HG03064 (cell line): ENCODE results near the gene RPTOR.

ENCODE experiments used
- ATAC-seq: cut with Tn5 transposase; IDR thresholded peaks from one replicate; pipeline ENCODE4 v1.9.1; 2021; ENCODE audit warnings: low read depth; ENCODE audit not compliant: unreplicated experiment

The RPTOR gene

DNA sequence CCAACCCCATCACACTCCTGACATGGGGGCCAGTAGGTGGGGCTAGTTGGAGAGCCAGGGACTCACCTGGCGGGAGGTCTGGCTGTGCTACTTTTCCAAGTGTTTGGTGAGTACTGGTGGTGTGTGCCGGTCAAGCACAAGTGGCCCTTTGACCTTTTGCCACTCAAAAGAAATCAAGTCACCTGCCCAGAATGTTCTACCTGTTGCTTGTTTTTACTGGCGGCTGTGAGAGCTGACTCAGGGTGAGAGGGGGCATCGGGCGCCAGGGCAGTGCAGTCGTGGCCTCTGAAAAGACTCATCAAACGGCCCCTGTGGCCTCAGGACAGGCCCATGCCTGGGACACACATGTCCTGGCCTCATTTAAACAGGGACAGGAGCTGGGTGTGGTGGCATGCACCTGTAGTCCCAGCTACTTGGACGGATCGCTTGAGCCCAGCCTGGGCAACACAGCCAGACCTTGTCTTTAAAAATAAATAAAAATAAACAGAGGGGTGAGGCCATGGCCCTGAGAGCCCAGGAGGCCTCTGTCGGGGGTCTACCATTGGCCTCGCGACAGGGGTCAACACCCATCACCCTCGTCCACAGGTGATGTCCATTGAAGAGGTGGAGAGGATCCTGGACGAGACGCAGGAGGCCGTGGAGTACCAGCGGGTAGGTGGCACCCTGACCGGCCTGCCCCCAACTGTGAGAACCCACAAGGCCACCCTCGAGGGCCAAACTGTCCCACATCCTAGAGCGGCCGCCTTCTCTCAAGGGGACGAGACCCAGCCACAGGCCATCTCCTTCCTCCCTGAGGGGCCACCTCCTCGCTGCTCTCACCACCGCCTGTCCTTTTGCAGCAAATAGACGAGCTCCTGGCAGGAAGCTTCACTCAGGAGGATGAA, 452.0 kb downstream of the RPTOR start:
- ATAC-seq = no peak

DNA sequence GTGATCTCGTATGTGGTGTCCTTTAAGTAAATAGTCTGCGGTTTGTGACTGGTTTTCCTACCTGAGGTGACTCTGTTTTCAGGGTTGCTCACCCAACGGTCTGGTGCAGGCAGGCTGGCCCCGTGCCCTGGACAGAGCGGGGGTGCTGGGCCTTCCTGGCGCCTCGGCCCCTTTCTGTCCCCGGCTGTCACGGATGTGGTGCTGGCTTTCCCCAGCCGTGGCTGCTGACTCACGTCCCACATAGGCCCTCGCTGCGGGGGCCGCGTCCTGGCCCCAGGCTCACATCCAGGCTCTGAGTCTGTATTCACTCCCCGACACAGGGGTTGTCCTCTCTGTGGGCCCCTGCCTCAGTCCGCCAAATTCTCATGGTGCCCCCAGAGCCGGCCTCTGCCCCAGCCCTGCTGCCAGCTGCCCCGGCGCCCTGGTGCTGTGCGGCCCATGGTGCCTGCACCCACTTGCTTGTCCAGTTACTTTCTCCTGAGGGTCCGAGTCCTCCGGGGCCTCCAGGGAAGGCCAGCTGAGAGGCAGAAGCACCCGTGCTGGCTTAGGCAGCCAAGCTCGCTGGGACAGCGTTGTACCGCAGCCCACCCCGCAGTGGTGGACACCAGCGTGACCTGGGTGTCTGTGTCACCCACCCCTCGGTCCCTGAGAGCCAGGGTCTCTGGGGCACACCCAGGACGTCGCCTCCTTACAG, 452.9 kb downstream of the RPTOR start:
- ATAC-seq = no peak

DNA sequence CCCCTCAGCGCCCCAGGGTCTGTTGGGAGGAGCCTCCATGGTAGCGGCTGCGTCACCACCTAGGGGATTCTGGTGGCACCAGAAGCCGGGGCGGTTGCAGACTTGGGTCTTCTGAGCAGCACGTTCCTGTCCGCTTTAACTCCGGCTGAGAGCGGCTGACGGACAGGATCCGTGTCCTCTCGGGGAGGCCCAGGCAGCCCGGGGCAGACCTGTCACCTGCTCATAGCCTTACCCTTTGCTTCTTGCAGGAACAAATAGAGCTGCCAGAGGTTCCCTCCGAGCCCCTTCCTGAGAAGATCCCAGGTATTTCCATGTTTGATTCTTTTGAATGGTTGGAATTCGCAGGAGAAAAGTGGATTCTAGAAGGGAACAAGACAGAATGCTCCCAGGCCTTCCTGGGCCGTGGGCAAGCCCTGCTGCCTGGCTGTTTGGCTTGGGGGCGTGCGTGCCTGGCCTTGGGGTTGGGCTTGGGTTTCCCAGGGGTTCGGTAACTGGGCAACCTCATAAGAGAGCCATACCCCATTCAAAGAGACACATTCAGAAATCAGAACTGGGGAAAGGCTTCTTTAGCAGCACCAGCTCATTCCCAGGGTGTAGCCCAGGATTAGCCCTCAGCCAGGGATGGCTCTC, 453.6 kb downstream of the RPTOR start:
- no peak for ATAC-seq

DNA sequence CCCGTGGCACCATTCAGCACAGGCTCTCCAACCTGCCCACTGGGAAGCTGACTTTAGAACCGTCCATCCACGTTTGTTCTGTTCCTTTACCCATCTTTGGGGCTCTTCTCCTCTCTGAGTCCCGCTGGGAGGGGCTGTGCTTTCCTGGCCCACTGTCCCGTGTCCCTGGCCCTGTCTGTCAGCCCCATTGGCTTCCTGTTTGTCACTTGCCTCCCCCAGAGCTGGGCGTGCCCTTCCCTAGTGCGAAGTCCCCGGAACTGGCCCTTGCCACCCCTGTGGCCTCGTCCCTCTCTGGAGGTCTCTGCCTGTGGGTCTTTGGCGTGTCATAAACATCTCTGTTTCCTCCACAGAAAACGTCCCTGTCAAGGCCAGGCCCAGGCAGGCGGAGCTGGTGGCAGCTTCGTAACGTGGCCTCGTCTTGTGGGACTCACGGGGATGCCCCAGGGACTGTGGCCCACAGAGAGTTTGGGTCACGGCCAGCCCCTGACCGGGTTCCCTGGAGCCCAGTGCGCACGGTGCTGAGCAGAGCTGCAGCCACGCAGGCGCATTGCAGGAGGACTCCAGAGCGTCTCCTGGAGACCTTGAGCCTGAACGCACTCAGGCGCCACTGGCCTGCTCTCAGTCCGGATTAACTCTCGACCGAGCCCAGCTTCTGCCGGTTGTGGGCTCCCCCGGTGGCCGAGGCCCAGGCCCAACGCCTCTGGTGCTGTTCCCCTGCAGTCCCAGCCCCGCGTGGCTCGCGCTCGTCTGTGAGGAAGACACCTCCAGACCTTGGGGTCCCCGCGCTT, 454.3 kb downstream of the RPTOR start:
- no peak for ATAC-seq

DNA sequence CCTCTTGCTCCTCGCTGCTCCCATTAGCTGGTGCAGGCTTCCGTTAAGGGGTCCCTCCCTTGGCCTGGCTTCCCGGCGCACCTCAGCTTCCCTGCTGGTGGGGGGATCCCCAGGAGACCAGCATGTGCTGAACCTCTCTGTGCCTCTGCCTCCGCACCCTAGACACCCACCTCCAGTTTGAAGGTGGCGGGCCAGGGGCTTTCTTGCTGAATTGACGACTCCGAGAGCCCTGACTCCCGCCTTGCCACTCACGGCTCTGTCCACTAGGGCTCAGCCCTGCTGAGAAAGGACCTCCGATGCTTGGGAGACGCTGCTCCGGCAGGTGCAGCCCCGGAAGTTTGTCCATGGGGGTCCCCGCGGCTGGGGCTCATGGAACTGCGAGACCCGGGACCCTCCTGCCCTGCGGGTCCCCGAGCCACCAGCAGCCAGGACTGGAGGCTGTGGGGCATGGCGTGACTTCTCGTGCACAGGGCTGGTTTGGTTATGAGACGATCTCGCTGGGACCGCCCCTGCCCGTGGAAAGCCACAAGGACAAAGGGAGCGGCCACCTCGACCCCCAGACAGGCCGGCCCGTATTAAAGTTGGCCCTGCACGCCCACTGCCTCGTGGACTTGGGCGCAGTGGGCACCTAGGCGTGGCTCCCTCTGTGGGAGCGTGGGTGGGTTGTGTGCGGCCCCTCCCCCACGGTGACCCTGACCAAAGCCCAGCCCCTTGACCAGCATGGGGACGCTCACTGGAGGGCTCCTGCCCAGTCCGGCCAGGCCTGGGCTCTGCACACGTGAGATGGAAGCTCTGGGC, 455.1 kb downstream of the RPTOR start:
- no peak for ATAC-seq

DNA sequence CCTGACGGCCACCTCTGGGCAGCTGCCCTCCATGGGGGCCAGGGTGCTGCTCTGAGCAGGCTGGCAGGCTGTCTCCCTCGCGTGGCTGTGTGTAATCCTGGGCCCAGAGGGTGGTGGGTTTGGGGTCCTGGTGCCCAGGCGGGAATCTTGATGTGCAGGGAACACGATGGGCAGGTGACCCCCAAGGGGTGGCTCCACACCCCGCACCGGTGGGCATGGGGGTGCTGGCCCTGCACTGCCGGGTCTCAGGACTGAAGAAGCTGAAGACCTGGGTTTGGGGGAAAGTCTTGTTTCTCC, 455.6 kb downstream of the RPTOR start:
- no peak for ATAC-seq

DNA sequence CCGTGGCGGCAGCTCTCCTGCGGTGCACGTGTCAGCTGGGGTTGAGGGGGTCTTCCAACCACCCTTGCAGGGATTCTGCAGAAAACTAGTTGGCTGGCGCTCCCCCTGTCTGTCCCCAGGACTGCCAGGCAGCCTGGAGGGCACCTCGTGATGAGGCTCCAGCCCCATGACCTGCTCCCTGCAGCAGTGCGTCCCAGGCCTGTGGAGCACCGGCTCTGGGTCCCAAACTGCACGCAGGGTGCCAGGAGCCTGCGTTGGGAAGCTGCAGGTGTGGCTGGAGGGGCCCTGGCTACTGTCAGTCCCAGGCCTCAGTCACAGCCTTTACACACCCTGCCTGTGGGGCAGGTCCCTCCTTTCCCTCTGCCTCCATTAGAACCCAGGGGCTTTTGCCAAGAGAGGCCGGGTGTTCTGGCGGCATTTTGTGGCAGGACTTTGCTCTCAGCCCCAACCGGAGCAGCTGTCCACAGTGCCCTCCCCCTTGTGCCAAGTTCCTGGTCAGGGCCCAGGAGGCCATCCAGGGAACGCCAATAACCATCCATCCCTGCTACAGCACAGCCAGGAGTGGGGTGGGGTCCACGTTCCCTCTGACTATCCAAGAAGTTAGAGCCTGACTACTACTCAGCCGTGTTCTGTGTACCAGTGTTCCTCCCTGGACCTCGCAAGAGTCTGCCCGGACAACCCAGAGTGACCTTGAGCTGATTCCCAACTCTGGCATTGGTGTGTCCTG, 456.2 kb downstream of the RPTOR start:
- ATAC-seq = no peak

DNA sequence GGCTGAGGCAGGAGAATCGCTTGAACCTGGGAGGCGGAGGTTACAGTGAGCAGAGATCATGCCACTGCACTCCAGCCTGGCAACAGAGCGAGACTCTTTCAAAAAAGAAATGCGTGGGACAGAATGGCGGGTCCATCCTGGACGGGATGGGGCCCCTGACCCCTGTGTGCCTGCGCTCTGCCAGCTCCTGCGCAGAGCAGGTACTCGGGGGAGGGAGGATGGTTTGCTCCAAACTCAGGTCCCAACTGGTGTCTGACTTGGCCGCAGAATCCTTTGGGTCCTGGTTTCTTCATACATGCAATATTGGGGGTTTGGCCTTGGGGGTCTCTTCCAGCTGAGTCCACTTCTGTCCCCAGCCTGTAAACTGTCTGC, 457.4 kb downstream of the RPTOR start:
- no peak for ATAC-seq

DNA sequence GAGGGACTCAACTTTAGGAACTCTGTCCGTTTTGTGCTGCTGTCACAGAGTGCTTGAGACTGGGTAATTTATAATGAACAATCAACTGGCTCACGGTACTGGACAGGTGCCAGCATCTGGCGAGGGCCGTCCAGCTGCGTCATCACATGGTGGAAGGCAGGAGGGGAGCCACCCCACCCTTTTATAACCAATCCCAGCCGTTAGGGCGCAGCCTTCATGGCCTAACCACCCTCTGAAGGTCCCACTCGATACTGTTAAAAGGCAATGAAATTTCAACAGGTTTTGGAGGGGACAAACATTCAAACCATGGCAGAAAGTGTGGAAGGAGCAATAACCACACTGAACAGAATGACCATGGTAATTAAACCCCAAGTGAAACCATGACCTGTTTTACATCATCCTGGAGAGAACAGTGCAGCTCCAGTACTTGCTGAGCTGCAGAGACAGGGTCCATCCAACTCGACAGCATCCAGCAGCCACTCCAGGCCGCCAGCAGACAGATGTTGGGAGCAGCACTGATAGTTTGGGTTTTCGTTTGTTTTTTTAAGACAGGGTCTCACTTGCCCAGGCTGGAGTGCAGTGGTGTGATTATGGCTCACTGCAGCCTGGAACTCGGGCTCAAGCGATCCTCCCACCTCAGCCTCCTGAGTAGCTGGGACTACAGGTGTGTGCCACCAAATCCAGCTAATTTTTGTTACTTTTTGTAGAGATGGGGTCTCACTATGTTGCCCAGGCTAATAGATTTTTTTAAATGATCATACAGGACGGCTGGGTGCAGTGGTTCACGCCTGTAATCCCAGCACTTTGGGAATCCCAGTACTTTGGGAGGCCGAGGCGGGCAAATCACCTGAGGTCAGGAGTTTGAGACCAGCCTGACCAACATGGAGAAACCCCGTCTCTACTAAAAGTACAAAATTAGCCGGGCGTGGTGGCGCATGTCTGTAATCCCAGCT, 458.0 kb downstream of the RPTOR start:
- ATAC-seq = no peak

DNA sequence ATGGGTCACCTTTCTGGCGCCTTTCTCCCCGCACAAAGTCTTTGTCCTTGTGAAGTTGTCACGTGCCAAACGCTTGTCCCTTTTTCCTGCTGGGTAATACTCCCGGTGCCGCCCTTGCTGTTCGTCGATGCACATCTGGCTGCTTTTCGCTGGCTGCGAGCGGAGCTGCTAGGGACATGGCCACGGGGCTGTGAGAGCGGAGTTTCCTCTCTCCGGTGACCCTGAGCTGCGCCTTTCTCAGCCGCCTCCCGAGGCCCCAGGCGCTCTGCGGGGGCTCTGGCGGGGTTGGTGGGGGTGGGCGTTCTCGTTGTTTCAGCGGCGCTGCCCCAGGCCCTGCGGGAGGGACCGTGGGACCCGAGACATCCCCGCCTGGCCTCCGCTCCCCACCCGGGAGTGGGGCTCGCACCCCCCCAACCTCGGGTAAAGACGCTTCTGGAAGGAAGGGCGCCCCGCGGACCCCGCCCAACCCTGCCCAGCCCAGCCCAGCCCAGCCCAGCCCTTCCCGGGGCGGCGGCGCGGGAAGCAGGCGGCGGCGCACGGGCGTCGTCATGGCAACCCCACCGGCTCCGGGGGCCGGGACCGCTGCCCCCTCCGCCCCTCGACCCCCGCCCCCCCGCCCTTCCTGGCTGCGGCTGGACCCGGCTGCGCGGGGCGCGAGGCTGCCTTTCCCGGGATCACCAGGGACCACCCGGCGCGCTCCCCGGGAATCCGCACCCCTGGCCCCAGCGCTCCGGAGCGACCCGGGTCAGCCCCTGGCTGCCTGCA, 459.3 kb downstream of the RPTOR start:
- no peak for ATAC-seq

DNA sequence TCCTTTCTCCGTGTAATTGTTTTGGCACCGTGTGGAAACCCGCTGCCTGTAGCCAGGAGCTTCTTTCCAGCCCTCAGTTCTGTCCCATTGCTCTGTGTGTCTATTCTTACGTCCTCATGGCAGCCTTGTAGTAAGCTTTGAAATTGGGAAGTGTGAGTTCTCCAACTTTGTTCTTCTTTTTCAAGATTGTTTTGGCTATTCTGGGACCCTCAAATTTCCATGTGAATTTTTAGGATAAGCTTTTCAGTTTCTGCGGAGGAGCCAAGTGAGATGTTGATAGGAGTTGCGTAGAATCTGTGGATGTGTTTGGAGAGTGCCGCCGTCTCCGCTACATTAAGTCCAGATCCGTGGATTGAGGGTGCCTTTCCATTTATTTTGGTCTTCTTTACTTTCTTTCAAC, 462.3 kb downstream of the RPTOR start:
- no peak for ATAC-seq

DNA sequence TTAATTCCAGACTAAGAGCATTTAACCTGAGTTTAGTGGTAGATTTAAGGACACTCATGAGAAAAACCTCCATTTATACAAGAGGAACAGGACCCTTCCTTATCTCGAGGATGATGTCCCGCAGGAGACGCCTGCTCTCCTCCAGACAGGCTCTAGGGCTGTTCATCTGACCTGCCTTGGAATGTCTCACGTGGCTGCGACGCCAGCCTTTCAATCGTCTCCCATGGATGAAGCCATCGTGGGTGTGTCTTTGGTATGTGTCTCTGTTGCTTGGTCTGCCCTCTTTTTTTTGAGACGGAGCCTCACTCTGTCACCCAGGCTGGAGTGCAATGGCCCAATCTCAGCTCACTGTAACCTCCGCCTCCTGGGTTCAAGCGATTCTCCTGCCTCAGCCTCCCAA, 463.5 kb downstream of the RPTOR start:
- ATAC-seq = no peak

DNA sequence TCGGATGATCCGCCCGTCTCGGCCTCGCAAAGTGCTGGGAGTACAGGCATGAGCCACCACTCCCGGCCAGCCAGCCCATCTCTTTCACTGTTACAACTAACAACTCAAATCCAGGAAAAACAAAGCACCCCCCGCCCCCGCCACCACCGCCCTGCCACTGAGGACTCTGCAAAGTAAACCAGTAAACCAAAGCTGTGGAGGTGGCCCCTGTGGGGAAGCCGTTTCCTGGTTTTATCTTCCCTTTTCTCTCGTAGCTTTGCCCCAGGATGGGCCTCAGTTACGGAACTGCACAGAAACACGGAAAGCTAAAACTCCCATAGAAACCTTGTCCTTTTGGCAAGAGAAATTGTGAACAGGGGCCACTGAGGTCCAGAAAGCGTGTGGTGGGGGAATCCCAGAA, 464.5 kb downstream of the RPTOR start:
- ATAC-seq = no peak

DNA sequence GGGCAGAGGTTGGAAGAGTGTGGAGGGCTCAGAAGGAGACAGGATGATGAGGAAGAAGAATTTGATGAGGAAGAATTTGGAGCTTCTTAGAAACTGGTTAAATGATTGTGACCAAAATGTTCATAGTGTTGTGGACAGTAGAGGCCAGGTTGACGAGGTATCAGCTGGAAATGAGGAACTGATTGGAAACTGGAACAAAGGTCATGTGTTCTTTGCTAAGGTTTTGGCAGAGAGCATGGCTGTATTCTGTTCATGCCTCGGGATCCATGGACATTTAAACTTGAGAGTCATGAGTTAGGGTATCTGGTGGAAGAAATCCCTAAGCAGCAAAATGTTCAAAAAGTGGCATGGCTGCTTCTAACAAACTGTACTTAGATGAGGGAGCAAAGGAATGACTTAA, 466.3 kb downstream of the RPTOR start:
- ATAC-seq = no peak

DNA sequence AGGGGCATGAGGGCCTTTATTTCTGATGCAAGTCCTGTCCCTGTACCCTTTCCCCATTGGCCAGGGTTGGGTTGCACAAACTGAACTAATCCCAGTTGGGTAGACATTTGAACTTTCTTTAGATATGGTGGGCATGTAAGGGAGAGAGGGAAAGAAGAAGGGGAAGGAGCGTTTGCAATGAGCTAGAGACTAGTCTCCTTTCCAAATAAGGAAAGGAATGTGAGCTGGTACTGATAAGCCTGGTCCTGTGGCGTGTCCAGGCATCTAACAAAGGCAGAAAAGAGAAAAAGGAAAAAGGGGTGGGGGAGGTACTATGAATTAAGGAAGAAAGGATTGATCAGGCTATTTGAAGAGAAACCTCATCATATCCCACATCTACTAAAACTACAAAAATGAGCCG, 467.3 kb downstream of the RPTOR start:
- no peak for ATAC-seq

DNA sequence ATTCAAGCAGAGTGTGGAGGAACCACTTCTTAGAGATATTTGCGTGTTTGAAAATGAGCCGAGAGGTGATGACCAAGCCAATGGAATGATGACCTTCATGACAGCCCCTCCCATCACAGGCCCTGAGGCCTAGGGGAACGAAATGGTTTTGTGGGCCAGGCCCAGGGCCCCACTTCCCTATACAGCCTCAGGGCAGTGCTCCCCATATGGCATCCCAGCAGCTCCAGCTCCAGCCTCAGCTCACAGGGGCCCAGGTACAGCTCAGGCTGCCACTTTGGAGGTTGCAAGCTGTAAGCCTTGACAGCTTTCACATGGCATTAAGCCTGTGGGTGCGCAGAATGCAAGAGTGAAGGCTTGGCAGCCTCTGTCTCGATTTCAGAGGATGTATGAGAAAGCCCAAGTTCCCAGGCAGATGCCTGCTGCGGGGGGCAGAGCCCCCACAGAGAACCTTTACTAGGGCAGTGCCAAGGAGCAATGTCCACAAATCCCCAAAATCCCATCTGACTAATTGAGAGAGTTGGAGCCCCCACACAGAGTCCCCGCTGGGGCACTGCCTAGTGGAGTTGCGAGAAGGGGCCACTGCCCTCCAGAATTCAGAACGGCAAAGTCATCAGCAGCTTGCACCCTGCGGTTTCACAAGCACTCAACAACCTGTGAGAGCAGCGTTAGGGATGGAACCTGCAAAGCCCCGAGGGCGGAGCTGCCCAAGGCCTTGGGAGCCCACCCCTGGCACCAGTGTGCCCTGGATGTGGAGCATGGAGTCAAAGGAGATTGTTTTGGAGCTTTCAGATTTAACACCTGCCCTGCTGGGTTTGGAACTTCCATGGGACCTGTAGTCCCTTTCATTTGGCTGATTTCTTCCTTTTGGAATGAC, 468.2 kb downstream of the RPTOR start:
- ATAC-seq = no peak

DNA sequence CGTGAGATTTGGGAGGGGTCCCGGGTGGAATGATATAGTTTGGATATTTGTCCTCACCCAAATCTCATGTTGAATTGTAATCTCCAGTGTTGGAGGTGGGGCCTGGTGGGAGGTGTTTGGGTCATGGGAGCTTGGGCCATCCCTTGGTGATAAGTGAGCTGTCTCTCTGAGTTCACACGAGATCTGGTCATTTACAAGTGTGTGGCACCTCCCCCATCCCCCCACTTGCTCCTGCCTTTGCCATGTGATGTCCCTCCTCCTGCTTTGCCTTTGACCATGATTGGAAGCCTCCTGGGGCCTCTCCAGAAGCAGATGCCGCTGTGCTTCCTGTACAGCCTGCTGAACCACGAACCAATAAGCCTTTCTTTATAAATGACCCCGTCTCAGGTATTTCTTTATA, 469.0 kb downstream of the RPTOR start:
- ATAC-seq = no peak
